ENCODE measurements around the gene SEPTIN1.

Gene SEPTIN1

DNA sequence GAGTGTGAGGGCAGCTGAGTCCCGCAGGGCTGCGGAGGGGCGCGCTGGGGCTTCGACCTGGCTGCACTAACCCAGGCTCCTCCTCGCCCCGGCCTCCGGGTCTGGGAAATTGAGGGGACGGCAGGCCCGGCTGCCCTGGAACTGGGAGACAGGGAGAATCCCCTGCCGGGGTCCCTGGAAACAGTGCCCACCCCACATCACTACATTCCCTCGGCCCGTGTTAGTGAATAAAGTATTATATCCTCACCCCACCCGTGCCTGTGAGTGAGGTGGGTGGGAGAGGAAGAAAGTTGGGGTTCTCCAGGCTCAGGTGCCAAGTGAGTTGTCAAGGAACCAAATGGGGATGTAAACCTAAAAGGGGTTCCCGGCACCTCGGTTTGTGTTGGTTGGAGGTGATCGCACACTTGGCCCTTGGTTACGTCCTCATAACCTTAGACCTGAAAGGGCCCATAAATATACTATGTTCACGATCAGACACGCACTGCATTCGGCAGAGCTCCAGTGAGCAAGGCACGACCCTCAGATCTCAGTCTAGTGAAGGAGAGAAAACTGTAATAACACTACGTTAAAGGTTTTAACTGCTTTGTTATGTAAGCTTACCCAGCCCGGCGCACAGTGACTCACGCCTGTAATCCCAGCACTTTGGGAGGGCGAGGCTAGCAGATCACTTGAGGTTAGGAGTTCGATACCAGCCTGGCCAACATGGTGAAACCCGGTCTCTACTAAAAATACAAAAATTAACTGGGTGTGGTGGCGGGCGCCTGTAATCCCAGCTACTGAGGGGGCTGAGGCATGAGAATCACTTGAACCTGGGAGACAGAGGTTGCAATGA is 36.2 kb upstream of the SEPTIN1 start:
- peak; percentile 31 for DNase-seq (ENCODE audit: low read depth)
- TF ChIP-seq, protein P1, sequence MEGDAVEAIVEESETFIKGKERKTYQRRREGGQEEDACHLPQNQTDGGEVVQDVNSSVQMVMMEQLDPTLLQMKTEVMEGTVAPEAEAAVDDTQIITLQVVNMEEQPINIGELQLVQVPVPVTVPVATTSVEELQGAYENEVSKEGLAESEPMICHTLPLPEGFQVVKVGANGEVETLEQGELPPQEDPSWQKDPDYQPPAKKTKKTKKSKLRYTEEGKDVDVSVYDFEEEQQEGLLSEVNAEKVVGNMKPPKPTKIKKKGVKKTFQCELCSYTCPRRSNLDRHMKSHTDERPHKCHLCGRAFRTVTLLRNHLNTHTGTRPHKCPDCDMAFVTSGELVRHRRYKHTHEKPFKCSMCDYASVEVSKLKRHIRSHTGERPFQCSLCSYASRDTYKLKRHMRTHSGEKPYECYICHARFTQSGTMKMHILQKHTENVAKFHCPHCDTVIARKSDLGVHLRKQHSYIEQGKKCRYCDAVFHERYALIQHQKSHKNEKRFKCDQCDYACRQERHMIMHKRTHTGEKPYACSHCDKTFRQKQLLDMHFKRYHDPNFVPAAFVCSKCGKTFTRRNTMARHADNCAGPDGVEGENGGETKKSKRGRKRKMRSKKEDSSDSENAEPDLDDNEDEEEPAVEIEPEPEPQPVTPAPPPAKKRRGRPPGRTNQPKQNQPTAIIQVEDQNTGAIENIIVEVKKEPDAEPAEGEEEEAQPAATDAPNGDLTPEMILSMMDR (IDR thresholded peaks at IDR 0.05; ENCODE audit: insufficient read depth, low read depth, low read length, missing control alignments) = no peak
- H3K4me3 ChIP-seq (ENCODE audit: low read length) = peak overlapping the region; percentile 37

DNA sequence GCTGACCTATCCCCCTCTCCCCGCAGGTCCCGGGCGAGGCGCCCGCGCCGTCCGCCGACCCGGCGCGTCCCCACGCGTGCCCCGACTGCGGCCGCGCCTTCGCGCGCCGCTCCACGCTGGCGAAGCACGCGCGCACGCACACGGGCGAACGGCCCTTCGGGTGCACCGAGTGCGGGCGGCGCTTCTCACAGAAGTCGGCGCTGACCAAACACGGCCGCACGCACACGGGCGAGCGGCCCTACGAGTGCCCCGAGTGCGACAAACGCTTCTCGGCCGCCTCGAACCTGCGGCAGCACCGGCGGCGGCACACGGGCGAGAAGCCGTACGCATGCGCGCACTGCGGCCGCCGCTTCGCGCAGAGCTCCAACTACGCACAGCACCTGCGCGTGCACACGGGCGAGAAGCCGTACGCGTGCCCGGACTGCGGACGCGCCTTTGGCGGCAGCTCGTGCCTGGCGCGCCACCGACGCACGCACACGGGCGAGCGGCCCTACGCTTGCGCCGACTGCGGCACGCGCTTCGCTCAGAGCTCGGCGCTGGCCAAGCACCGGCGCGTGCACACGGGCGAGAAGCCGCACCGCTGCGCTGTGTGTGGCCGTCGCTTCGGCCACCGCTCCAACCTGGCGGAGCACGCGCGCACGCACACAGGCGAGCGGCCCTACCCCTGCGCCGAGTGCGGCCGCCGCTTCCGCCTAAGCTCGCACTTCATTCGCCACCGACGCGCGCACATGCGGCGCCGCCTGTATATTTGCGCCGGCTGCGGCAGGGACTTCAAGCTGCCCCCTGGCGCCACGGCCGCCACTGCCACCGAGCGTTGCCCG is 35.4 kb upstream of the SEPTIN1 start:
- peak overlapping the region; percentile 49 for H3K4me3 ChIP-seq (ENCODE audit: low read length)
- peak; percentile 96 for DNase-seq (ENCODE audit: low read depth)
- TF ChIP-seq, protein P1 (IDR thresholded peaks at IDR 0.05; ENCODE audit: insufficient read depth, low read depth, low read length, missing control alignments) = no peak

DNA sequence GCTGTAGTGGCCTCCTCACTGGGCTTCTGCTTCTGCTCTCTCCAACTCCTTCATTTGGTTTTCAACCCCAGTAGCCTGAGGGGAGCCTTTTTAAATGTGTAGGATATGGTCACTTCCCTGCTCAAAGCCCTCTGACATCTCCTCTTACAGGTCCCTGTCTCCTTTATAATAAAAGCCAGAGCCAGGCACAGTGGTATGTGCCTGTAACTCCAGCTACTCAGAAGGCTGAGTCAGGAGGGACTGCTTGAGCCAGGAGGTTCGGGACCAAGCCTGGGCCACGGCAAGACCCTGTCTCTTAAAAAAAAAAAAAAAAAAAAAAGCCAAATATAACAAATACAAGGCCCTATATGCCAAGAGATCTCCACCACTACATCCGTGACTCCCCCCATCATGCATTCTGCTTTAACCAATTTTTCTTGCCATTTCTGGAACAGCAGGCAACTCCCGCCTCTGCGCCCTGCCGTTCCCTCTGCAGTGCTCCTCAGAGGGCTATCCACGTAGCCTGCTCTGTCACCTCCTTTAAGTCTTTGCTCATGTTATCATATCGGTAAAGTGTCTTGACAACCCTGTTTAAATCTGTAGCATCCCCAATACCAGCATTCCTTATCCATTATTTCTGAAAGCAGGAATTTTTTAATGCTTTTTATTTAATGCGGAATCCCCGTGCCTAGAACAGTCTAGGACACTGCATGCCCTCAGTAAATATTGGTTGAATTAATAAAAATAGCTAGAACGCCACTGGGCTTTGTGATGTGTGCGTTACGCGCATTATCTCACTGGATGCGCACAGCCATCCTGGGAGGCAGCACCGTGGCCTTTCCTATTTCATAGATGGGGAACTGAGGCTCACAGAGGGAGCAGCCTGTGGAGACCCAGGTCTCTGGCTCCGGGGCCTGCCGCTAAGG is 34.5 kb upstream of the SEPTIN1 start:
- DNase-seq (ENCODE audit: low read depth) = no peak
- TF ChIP-seq, protein P1 (IDR thresholded peaks at IDR 0.05; ENCODE audit: insufficient read depth, low read depth, low read length, missing control alignments) = no peak
- H3K4me3 ChIP-seq (ENCODE audit: low read length) = peak overlapping the region; percentile 49

DNA sequence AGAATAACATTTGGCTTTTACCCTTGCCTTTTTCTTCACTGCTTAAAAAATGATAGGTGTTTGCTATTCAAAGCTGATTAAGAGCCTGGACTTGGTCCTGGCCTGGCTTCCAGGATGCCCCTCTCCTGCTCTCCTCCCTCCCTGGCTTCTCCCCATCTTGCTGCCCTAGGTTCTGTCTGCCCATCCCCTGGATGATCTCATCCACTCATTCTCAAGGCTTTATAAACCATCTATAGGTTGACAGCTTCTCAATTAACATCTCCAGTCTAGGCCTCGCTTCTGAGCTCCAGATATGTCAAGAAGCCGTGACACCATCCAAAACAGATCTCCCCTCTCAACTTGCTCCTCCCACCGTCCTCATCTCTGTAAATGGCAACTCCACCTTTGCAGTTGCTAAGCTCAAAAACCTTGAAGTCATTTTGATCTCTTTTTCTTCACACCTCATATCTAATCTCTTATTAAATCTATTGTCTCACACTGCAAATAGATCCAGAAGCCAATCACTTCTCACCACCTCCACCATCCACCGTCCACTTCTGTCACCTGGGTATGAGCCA is 33.8 kb upstream of the SEPTIN1 start:
- TF ChIP-seq, protein P1 (IDR thresholded peaks at IDR 0.05; ENCODE audit: insufficient read depth, low read depth, low read length, missing control alignments) = no peak
- H3K4me3 ChIP-seq (ENCODE audit: low read length) = no peak overlapping the region
- DNase-seq (ENCODE audit: low read depth) = no peak

DNA sequence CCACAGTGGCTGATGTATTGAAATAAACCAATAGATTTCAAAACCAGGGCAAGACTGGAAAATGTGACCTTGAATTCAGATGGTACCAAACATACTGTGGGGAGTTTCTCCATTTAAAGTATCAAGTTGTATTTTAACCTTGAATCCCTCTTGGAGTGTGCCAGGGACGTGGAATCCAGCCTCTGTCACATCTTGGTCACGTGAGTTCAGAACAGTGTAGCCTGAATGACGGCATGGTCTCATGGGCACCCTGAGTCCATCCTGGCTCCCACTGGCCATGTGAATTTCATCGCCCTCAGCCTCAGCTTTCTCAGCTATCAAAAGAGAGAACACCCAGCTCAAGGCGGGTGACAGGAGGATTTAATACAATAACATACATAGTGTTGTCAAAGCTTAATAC is 31.8 kb upstream of the SEPTIN1 start:
- TF ChIP-seq, protein P1 (IDR thresholded peaks at IDR 0.05; ENCODE audit: insufficient read depth, low read depth, low read length, missing control alignments) = no peak
- DNase-seq (ENCODE audit: low read depth) = no peak
- no peak overlapping the region for H3K4me3 ChIP-seq (ENCODE audit: low read length)

DNA sequence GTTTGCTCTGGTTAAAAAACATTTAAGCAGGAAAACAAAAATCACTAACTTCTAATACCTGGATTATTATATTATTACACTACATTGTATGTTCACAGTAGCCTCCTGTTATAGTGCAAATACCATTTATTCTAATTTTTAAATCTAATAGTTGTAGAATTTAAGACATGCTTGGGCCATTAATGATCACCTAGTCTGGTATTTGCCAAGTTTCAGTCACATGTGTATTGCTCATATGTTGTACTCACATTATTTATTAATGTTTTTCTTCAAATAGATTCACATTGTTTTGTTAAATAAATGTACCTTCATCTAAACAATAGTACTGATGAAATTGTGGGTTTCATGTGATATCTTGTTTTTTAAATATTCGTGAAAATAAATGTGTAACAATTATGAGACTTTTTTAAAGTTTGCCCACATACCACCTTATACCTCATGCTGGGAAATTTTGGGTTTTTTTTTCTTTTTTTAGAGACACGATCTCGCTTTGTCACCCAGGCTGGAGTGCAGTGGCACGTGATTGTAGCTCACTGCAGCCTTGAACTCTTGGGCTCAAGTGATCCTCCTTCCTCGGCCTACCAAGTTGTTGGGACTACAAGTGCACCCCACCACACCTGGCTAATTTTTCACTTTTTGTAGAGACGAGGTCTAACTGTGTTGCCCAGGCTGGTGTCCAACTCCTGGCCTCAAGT is 30.9 kb upstream of the SEPTIN1 start:
- TF ChIP-seq, protein P1 (IDR thresholded peaks at IDR 0.05; ENCODE audit: insufficient read depth, low read depth, low read length, missing control alignments) = no peak
- no peak overlapping the region for H3K4me3 ChIP-seq (ENCODE audit: low read length)
- peak; percentile 44 for DNase-seq (ENCODE audit: low read depth)
